WTC11 (cell line): ENCODE data around the gene CAMK2B.

ENCODE experiments used
- CTCF ChIP-seq: fragments of 200-600 bp; IDR thresholded peaks from 2 replicates; pipeline ENCODE4 v1.8.0; 2022; ENCODE audit warnings: antibody characterized with exemption
- IRF2 ChIP-seq: sonication (generic); formaldehyde crosslinking; IDR thresholded peaks from 2 replicates; pipeline ENCODE4 v1.8.0; 2022; ENCODE audit warnings: low read depth, missing genetic modification reagents, borderline replicate concordance
- JUN ChIP-seq: sonication (generic); formaldehyde crosslinking; IDR thresholded peaks from 2 replicates; pipeline ENCODE4 v1.8.0; 2023; ENCODE audit warnings: mild to moderate bottlenecking, missing genetic modification reagents
- TF ChIP-seq, protein P1 (sequence below): sonication (generic); formaldehyde crosslinking; IDR thresholded peaks from 2 replicates; pipeline ENCODE4 v1.8.0; 2022; ENCODE audit warnings: mild to moderate bottlenecking, missing genetic modification reagents

GRCh38 chr7:44327981-44328380, 2.6 kb upstream of the CAMK2B start:
- TF ChIP-seq IRF2 (CRISPR knock-in tag) (no peak), CTCF (no peak), JUN (CRISPR knock-in tag) (no peak)
- TF ChIP-seq, protein P1, sequence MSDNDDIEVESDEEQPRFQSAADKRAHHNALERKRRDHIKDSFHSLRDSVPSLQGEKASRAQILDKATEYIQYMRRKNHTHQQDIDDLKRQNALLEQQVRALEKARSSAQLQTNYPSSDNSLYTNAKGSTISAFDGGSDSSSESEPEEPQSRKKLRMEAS (CRISPR knock-in tag), result no peak
